HG03060 (cell line): ENCODE measurements around the gene PTPRD.
"Not testable (repeated sequence)": the region's sequence is repeated elsewhere in the genome, so short reads cannot be mapped to it uniquely, and the experiment has no call there.

Experiments
- ATAC-seq: cut with Tn5 transposase; IDR thresholded peaks from one replicate; pipeline ENCODE4 v1.9.1; 2021; ENCODE audit warnings: low read depth, moderate number of reproducible peaks; ENCODE audit not compliant: unreplicated experiment

The PTPRD gene

DNA sequence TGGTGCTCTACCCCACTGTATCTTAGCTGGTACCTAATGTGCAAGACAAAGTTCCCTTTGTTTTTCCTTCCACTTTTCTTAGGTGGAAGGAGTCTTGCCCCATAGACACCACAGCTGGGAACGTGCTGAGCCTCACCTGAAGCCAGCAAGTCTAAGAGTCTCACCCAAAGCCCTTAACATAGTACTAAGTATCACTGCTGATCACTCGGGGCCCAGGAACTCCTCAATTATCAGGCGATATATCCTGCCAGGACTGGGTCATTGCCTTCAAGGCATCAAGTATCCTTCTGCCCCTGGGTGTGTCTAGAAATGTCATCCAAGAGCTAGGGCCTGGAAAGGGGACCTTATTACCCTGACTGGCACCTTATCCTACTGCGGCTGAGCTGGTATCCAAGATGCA lies 123.9 kb downstream of the PTPRD start:
- ATAC-seq = no peak

DNA sequence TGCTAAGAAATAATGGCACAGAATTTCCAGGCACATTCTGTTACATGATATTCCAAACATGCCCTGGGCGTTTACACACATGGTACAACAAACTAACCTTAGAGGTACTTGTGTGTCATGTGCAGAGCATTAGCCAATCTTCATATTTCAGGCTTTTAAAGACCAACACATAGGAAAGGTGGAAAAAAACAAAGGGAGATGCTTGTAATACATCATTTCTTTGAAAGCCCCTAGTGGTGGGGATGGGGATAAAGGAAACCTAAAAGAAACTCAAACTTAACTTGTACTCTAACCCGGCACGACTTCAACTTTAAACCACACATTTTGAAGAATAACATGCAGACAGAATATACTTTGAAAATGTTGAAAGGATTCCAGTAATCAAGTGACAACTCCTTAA lies 133.6 kb downstream of the PTPRD start:
- no peak for ATAC-seq

DNA sequence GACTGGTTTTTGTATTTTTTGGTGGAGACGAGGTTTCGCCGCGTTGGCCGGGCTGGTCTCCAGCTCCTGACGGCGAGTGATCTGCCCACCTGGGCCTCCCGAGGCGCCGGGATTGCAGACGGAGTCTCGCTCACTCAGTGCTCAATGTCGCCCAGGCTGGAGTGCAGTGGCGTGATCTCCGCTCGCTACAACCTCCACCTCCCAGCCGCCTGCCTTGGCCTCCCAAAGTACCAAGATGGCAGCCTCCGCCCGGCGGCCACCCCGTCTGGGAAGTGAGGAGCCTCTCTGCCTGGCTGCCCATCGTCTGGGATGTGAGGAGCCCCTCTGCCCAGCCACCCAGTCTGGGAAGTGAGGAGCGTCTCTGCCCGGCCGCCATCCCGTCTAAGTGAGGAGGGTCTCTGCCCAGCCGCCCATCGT lies 163.6 kb downstream of the PTPRD start:
- not testable (repeated sequence) for ATAC-seq

DNA sequence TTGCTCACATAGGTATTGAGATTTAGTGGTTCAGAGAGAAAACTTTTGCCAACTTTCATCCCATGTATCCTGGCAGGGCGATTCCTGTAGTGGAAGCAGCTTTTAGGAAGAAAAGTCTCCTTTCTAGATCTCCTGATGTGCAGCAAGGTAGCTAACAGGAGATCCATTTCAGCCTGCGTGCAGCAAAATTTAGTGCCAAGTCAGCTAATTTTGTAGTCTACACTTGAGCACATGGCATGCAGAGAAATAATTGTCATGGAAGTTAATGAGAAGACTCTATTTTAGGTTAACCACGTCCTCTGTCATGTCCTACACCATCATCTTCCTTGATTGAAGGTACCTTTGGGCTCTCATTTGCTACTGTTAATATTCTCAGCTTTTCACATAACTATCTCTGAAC lies 165.8 kb downstream of the PTPRD start:
- no peak for ATAC-seq

DNA sequence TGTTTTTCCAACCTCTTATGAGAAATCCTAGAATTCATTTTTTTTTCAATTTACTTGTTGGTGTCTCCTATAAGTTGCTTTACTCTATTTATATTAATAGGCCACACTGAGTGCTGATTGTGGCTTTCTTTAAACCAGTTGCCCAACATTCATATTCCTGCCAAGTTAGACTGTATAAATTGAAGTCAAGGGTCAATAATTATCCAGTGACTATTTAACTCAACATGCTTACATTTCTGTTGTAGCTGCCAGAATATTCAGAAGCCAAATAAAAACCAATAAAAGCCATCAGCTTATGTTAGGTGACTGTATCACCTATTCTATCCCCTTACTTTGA lies 169.0 kb downstream of the PTPRD start:
- ATAC-seq = no peak

DNA sequence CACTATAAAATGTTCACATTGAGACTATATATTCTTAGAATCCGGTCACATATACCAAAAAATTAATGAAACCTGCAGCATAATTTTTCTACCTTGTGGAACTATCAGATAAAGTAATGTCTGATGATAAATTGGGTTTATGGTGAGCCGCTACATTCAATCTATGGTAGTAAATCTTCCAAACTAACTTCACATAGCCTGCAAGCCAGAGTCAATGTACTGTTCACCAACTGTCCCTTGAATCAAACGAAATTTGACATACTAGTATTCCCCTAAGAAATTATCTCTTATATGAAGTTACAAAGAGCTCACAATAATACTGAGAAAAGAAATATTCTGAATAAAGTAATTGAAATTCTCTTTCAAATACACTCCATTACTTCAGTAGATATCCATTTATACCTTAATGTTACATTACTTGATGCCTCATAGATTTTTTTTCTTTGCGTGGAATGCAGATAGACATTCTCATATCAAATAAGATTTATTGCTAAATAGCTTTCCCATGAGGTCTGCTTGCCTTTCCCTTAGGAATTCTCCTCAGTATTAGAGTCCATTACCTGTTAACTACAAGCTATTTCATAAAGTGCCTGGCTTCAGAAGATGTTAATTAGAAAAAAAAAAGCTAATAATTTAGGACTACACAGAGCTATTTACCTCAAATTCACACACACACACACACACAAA lies 169.5 kb downstream of the PTPRD start:
- ATAC-seq = no peak

DNA sequence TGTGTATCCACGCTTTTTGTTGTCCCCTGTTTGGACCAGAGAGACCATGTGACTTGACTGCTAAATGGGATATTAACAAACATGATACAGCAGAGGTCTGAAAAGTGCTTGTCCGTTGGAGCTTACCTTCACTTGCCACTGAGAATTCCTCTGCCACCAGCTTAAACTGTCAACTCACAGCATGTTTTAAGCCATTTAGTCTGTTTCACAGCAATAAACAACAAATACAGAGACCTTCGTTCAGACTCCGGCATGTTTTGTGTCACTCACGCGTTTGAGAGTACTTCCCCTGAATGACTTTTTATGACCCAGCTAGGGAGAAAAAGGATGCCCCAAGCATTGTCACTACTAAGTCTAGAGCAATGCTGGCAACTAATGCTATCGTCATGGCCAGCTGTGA lies 173.8 kb downstream of the PTPRD start:
- ATAC-seq = no peak

DNA sequence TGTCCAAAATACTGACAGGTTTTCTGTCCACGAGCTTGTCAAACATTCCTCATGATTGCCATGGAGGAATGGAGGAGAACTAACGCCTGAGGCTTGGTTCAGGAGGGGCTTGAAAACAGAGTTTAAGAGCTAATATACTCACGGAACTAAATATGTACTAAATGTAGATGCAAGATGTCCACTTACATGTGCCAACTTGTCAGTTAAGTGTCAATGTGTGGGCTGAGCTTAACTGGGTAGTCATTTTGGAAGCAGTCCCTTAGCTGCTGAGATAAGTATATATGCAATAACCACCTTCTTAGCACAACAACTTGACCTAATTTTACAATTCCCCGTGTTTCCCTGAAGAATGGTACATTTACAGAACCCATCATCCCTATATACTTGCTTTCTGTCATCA lies 176.0 kb downstream of the PTPRD start:
- ATAC-seq = no peak

DNA sequence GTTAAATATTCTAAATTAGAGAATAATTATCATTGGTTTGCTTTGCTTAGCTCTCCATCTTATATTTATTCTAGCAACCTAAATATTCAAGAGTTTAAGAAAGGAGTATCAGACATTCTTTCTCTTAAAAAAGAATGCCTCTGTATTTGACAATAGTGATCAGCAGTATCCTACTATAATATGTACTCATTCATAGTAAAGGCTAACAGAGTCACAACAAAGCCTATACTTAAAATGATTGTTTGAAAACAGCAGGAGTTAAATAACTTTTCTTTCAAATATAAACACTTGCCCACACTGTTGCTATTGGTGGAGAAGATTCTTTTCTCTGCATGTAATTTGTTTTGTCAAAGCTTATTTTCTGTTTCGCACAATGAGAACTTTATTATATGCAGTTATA lies 178.4 kb downstream of the PTPRD start:
- no peak for ATAC-seq

DNA sequence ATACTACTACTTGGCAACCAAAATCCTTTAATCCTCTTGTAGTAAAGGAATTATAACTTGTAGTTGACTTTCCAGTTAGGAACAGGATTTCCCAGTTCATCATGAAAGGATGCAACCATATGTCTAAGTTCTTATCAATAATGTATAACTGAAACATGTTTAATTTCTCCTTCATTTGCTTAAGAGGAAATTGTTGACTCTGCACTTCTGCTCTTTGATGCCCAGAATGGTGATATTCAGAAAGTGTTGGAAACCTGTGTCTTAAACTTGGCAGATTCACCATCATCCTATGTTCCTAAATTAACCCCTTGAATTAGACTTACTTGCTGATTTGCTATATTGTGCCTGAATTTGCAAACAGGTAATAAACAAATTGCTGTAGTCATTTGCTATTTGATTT lies 201.5 kb downstream of the PTPRD start:
- no peak for ATAC-seq

DNA sequence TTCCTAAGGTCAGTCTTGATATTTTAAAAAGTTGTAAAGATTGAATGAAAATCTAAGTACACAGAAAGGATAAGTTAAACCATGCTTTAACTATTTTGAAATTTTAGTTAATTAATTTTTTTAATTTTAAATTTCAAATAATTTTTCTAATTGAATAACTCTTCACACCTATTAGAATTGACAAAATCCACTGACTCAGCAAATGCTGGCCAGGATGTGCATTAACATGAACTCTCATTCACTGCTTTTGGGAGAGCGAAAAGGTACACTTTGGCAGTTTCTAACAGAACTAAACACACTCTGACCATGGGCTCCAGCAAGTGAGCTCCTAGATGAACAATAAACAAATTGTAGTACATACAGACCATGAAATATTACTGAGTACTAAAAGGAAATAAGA lies 209.5 kb downstream of the PTPRD start:
- no peak for ATAC-seq

DNA sequence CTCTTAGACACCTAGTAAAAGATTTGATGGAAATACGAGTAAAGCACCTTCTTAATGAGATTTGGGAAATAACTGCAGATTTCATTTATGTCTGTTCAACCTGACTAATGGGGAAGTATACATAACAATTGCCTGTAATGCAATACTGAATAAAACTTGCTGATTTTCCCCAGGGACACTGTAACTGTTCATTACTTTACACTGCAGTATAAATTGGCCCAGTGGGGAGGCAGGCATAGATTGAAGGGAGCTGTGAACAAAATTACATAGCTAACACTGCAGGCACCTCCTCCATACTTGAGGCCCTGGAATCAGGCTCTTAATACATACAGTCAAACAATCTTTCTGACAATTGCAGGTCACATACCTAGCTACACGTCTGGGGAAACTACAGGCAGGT lies 216.2 kb downstream of the PTPRD start:
- no peak for ATAC-seq

DNA sequence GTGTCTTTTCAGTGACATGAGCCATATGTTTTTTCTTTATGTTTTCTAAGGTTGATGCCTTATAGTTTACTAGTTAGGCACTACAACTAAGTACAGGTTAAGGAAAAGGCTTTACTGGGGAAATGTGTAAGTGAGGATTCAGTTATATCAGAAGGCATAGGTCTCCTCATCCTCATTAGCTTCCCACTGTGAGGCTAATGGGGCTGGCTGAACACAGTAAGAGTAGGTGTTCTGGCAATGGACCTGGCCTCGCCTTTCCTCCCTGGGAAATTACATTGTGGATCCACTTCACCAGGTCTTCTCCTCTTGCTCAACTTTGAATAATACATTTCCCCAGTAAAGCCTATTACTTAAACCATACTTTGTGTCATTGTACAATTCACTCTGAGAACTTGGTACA lies 225.5 kb downstream of the PTPRD start:
- no peak for ATAC-seq

DNA sequence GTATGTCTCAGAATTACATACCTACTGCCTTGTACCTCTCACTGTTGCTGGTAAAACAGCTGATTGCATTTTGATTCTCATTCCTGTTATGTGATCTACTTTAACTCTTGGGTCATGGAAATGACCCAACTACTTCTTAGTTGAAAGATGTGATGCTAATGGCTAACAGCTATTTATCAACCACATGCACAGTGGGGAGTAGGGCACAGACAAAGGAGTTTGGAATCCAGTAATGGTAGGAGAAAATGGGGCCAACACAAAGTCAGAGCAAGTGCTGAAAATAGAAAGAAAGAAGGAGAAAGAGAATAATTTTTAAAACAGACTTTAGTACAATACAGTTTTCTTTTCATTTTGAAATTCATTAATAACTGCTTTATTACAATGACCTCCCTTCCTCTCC lies 241.0 kb downstream of the PTPRD start:
- no peak for ATAC-seq

DNA sequence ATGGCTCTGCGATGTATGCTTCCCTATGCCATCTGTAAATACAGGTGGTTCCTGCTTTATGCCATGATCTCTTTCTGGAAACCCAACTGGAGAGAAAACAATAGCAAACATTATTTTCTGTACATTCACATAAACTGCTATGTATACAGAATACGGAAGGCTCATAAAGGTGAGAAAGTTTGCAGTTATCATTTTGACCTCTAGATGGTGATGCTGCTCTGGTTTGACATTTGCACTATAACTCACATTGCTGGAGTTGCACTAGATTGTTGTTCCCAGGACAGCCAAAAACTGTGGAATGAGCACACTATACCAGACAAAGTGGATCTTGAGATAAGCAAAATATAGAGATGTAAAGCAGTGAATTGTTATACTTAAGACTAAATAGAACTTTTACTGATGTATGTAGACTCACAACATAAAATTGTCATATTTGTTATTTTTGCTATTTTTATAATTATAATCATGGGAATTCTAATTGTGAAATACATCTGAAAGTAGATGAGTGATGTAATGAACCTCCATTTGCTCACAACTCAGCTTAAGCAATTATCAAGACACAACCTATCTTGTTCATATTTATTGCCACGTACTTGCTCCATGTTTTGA lies 246.5 kb downstream of the PTPRD start:
- ATAC-seq = peak; percentile 92

DNA sequence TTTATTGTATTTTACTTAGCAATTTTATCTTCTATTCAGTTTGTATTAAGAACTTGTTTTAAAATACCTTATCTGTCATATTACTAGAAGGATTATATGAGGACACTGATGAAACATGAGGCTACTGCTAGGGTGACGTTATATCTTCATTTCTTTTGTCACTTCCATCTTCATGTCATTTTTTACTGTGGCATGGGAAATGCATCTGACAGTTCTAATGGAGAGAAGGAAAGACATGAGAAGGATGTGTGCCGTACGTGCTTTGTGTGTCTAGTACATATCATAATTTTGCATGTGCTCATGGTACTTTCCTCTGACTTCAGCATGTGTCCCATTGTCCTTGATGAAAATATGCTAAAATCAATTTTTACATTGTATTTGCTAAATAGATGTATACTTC lies 258.2 kb downstream of the PTPRD start:
- no peak for ATAC-seq

DNA sequence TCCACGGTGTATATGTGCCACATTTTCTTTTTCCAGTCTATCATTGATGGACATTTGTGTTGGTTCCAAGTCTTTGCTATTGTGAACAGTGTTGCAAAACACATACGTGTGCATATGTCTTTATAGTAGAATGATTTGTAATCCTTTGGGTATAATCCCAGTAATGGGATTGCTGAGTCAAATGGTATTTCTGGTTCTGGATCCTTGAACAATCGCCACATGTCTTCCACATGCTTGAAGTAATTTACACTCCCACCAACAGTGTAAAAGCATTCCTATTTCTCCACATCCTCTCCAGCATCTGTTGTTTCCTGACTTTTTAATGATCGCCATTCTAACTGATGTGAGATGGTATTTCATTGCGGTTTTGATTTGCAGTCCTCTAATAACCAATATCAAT lies 267.2 kb downstream of the PTPRD start:
- ATAC-seq = not testable (repeated sequence)

DNA sequence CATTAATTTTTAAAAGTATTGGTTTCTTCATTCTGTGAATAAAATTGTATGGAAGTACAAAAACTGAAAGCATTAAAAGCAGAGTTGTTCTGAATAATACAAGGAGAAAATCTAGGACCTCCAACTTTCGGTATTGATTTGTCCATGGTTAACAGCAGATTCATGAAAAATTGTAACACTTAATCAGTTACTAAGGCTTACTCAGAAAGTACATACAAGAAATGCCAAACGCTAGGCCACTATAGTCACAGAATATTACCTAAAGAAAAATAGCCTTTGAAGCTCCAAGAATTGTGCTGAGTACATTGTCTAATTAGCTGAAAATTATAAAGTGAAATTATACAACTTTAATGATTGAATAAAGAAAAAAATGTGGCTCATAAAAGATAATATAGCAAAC lies 271.7 kb downstream of the PTPRD start:
- no peak for ATAC-seq

DNA sequence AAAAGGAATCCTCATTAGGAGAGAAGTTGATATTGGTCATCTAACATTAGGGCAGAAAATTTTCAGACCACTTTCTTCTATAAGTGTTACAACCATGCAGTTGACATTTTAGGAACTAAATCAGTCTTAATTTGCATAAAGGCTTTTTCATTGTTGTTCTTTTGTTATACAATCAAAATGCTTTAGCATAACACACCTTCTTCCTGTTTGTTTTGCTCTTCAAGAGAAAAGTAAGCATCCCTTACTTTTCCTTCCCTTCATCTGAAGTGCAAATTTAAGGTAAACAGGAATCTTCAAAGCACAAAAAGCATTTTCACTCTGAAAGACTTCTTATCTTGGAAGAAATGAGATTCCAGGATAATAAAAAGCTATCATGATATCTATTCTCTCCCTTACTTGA lies 273.6 kb downstream of the PTPRD start:
- no peak for ATAC-seq

DNA sequence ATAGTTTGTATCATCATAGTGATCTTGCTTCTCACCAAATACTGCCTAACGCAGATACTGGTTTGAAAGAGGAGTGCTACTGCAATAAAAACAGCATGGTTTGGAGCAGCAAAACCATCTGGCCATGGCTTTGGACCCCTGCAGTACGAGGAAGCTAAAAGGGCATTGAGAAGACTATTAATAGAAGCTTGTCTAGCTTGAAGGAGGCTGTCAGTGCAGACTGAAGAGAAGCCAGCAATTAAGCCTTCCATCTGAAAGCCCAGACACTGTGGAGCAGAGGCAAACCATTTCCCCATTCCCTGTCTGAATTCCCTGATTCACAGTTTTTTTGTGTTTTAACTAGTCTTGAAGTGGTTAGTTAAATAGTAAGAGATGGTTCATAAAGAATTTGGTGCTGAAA lies 281.6 kb downstream of the PTPRD start:
- no peak for ATAC-seq

DNA sequence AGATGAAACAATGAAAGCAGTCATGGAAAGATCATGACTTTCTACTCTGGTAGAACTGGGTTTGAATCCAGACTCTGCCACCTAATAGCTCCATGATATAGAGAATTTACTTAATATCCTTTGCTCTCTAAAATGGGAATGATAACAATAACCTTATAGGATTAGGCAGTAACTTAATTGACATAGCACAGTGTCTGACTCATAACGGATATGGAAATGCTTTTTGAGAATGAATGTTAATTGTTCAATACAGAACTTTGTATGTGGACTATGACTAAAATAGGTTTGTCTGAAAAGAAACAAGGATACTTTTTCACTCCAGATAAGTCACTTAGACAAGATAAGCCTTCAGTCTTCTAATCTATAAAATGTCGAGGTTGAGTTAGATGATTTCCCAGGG lies 330.7 kb downstream of the PTPRD start:
- no peak for ATAC-seq

DNA sequence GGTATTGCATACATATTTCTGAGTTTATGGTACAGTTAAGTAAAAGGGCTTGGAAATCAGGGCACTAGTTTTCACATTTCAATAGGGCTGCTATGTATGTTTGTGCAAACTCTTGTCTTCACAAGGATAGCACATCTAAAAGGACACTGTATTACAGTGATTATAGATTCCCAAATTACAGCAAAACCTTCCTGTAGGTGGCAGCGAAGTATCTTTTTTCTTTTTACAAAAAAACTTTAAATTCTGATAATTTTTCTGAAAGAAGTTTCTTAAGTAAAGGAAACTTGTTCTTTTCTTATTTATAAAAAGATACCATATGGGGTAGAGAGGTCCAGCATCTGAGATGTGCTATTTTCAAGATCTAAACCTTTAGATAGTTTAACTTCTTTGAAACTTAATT lies 337.8 kb downstream of the PTPRD start:
- ATAC-seq = no peak

DNA sequence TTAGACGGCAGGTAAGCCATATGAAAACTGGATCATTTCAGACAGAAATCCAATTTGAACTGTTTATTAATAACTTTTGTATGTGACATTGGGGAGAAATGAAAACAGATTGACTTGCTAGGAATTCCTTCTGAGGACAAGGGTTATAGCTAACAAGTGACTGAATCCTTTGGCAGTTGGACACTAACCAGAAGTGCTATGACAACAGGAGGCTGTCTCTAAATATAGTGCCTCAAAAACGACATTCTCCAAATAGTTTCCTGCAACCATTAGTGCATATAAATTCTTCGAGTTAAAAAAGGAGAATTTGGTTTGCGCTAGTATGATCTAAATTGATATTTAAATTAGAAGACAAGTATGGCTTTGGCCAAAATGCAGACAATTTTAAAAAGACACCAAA lies 338.6 kb downstream of the PTPRD start:
- no peak for ATAC-seq
